CD4-positive, alpha-beta T cell treated with Interleukin-6 at 100 ng/mL for 8 hours (primary cell): ENCODE data around the gene HDGFL3.

ENCODE experiments used
- DNase-seq: peaks from one replicate; pipeline ENCODE4 v3.0.0-alpha.2; 2020; ENCODE audit warnings: mixed read lengths, low spot score

Gene HDGFL3

GRCh38 chr15:83127547-83128150 lies 80.0 kb downstream of the HDGFL3 start:
- DNase-seq: no peak

GRCh38 chr15:83123529-83123928 lies 84.1 kb downstream of the HDGFL3 start:
- DNase-seq: no peak

GRCh38 chr15:83119968-83120581 lies 87.5 kb downstream of the HDGFL3 start:
- no peak for DNase-seq

GRCh38 chr15:83118968-83119367 lies 88.7 kb downstream of the HDGFL3 start:
- DNase-seq: no peak

GRCh38 chr15:83118291-83118827 lies 89.3 kb downstream of the HDGFL3 start:
- DNase-seq: no peak

- no peak for DNase-seq
These were observed 91.6 kb downstream of the HDGFL3 start for GRCh38 chr15:83115831-83116565.

GRCh38 chr15:83115410-83115809 lies 92.2 kb downstream of the HDGFL3 start:
- DNase-seq: no peak

GRCh38 chr15:83114856-83115255 lies 92.8 kb downstream of the HDGFL3 start:
- DNase-seq: no peak

GRCh38 chr15:83113881-83114674 lies 93.5 kb downstream of the HDGFL3 start:
- DNase-seq: no peak

- no peak for DNase-seq
These were observed 94.7 kb downstream of the HDGFL3 start for GRCh38 chr15:83112956-83113299.

GRCh38 chr15:83112233-83112955 lies 95.2 kb downstream of the HDGFL3 start:
- DNase-seq: no peak

GRCh38 chr15:83111149-83111548 lies 96.5 kb downstream of the HDGFL3 start:
- no peak for DNase-seq

GRCh38 chr15:83110381-83110780 lies 97.2 kb downstream of the HDGFL3 start:
- DNase-seq: no peak

GRCh38 chr15:83109532-83109931 lies 98.1 kb downstream of the HDGFL3 start:
- no peak for DNase-seq

- DNase-seq: peak; percentile 5
These were observed 99.1 kb downstream of the HDGFL3 start for GRCh38 chr15:83108266-83109219.

GRCh38 chr15:83107841-83108181 lies 99.8 kb downstream of the HDGFL3 start:
- DNase-seq: no peak

GRCh38 chr15:83106994-83107840 lies 100.4 kb downstream of the HDGFL3 start, which contains the start of gene TM6SF1:
TSS of gene TM6SF1 (plus strand) at chr15:83107645. CDS start at chr15:83107681, 36 bp downstream.
- DNase-seq: no peak

GRCh38 chr15:83105440-83105839 lies 102.2 kb downstream of the HDGFL3 start:
- DNase-seq: no peak

- no peak for DNase-seq
These were observed 103.5 kb downstream of the HDGFL3 start for GRCh38 chr15:83104141-83104540.

GRCh38 chr15:83102346-83102745 lies 105.3 kb downstream of the HDGFL3 start:
- no peak for DNase-seq
